Measurements from ENCODE around the gene SYNJ1. TPM values are rescaled to one million over a fixed set of nuclear protein-coding genes. Genes with fewer than 3 reads are reported as not detected.
A peak's percentile ranks its signal among the peaks of the same experiment; 100 is the strongest.
"Not testable (repeated sequence)": the region's sequence is repeated elsewhere in the genome, so short reads cannot be mapped to it uniquely, and the experiment has no call there.

The SYNJ1 gene
- polyA plus RNA-seq (ENCODE audit: insufficient read length in 4 of 4): 10 to 100 TPM; 10.5 to 17.4 (median 15.7) TPM

- DNase-seq (ENCODE audit: low read depth in 4 of 4, low spot score in 3 of 4): peak; percentile 84 to 90 (median 88)
Measured at GRCh38 chr21:32727687-32728455, at the start of gene SYNJ1. SYNJ1 (minus strand) TSS chr21:32728013; CDS start chr21:32726895, 1,118 bp downstream.

GRCh38 chr21:32777269-32777668 lies 49.5 kb upstream of the SYNJ1 start:
- no peak for DNase-seq (ENCODE audit: low read depth in 4 of 4, low spot score in 3 of 4)

GRCh38 chr21:32776743-32777142 lies 48.9 kb upstream of the SYNJ1 start:
- no peak for DNase-seq (ENCODE audit: low read depth in 4 of 4, low spot score in 3 of 4)

- not testable (repeated sequence) for DNase-seq (ENCODE audit: low read depth in 4 of 4, low spot score in 3 of 4)
Measured at GRCh38 chr21:32773048-32773344, 45.2 kb upstream of the SYNJ1 start.

GRCh38 chr21:32772281-32773047 lies 44.7 kb upstream of the SYNJ1 start:
- DNase-seq (ENCODE audit: low read depth in 4 of 4, low spot score in 3 of 4): peak in 3 of 4 donors; percentile 5 to 14 (median 12)

GRCh38 chr21:32770871-32771523 lies 43.2 kb upstream of the SYNJ1 start:
- peak in 3 of 4 donors; percentile 24 to 31 (median 31) for DNase-seq (ENCODE audit: low read depth in 4 of 4, low spot score in 3 of 4)

GRCh38 chr21:32768530-32768929 lies 40.7 kb upstream of the SYNJ1 start:
- DNase-seq (ENCODE audit: low read depth in 4 of 4, low spot score in 3 of 4): no peak

- no peak for DNase-seq (ENCODE audit: low read depth in 4 of 4, low spot score in 3 of 4)
Measured at GRCh38 chr21:32765058-32765457, 37.2 kb upstream of the SYNJ1 start.

- no peak for DNase-seq (ENCODE audit: low read depth in 4 of 4, low spot score in 3 of 4)
Measured at GRCh38 chr21:32764186-32764585, 36.4 kb upstream of the SYNJ1 start.

- no peak for DNase-seq (ENCODE audit: low read depth in 4 of 4, low spot score in 3 of 4)
Measured at GRCh38 chr21:32757804-32758203, 30.0 kb upstream of the SYNJ1 start.

GRCh38 chr21:32756096-32756495 lies 28.3 kb upstream of the SYNJ1 start:
- no peak for DNase-seq (ENCODE audit: low read depth in 4 of 4, low spot score in 3 of 4)

- no peak for DNase-seq (ENCODE audit: low read depth in 4 of 4, low spot score in 3 of 4)
Measured at GRCh38 chr21:32753818-32754585, 26.2 kb upstream of the SYNJ1 start.

- no peak for DNase-seq (ENCODE audit: low read depth in 4 of 4, low spot score in 3 of 4)
Measured at GRCh38 chr21:32750405-32750804, 22.6 kb upstream of the SYNJ1 start.

- no peak for DNase-seq (ENCODE audit: low read depth in 4 of 4, low spot score in 3 of 4)
Measured at GRCh38 chr21:32749662-32750061, 21.8 kb upstream of the SYNJ1 start.

- no peak for DNase-seq (ENCODE audit: low read depth in 4 of 4, low spot score in 3 of 4)
Measured at GRCh38 chr21:32748529-32748928, 20.7 kb upstream of the SYNJ1 start.

GRCh38 chr21:32747396-32747795 lies 19.6 kb upstream of the SYNJ1 start:
- no peak for DNase-seq (ENCODE audit: low read depth in 4 of 4, low spot score in 3 of 4)

GRCh38 chr21:32746711-32747110 lies 18.9 kb upstream of the SYNJ1 start:
- not testable (repeated sequence) for DNase-seq (ENCODE audit: low read depth in 4 of 4, low spot score in 3 of 4)

GRCh38 chr21:32742396-32742795 lies 14.6 kb upstream of the SYNJ1 start:
- DNase-seq (ENCODE audit: low read depth in 4 of 4, low spot score in 3 of 4): no peak

GRCh38 chr21:32741336-32741735 lies 13.5 kb upstream of the SYNJ1 start:
- no peak for DNase-seq (ENCODE audit: low read depth in 4 of 4, low spot score in 3 of 4)

- no peak for DNase-seq (ENCODE audit: low read depth in 4 of 4, low spot score in 3 of 4)
Measured at GRCh38 chr21:32739946-32740345, 12.1 kb upstream of the SYNJ1 start.

GRCh38 chr21:32736083-32736482 lies 8.3 kb upstream of the SYNJ1 start:
- DNase-seq (ENCODE audit: low read depth in 4 of 4, low spot score in 3 of 4): not testable (repeated sequence)
